Ishikawa (cell line): ENCODE results near the gene ZBTB21.

Experiments used
- EGR1 ChIP-seq: IDR thresholded peaks from 2 replicates; pipeline ENCODE4 v1.6.1; 2012
- FOXM1 ChIP-seq: IDR thresholded peaks from 2 replicates; pipeline ENCODE4 v1.6.1; 2012; ENCODE audit warnings: low read depth, borderline replicate concordance
- MAX ChIP-seq: IDR thresholded peaks from 2 replicates; pipeline ENCODE4 v1.6.1; 2012
- RAD21 ChIP-seq: IDR thresholded peaks from 2 replicates; pipeline ENCODE4 v1.6.1; 2012; ENCODE audit warnings: low read depth
- REST ChIP-seq: IDR thresholded peaks from 2 replicates; pipeline ENCODE4 v1.6.1; 2012; ENCODE audit warnings: low read depth, mild to moderate bottlenecking
- USF1 ChIP-seq: IDR thresholded peaks from 2 replicates; pipeline ENCODE4 v1.6.1; 2012
- YY1 ChIP-seq: IDR thresholded peaks from 2 replicates; pipeline ENCODE4 v1.6.1; 2012; ENCODE audit warnings: low read depth
- ZBTB7A ChIP-seq: IDR thresholded peaks from 2 replicates; pipeline ENCODE4 v1.6.1; 2012; ENCODE audit warnings: low read depth

- no peak for TF ChIP-seq REST
- no peak for TF ChIP-seq FOXM1
- no peak for TF ChIP-seq USF1
- no peak for TF ChIP-seq YY1
- TF ChIP-seq MAX, result no peak
- no peak for TF ChIP-seq ZBTB7A
- TF ChIP-seq RAD21, result no peak
- no peak for TF ChIP-seq EGR1
Measured at GRCh38 chr21:41991659-41992058, 18.5 kb downstream of the ZBTB21 start.
